ENCODE results near the gene ABCF3.

DNA sequence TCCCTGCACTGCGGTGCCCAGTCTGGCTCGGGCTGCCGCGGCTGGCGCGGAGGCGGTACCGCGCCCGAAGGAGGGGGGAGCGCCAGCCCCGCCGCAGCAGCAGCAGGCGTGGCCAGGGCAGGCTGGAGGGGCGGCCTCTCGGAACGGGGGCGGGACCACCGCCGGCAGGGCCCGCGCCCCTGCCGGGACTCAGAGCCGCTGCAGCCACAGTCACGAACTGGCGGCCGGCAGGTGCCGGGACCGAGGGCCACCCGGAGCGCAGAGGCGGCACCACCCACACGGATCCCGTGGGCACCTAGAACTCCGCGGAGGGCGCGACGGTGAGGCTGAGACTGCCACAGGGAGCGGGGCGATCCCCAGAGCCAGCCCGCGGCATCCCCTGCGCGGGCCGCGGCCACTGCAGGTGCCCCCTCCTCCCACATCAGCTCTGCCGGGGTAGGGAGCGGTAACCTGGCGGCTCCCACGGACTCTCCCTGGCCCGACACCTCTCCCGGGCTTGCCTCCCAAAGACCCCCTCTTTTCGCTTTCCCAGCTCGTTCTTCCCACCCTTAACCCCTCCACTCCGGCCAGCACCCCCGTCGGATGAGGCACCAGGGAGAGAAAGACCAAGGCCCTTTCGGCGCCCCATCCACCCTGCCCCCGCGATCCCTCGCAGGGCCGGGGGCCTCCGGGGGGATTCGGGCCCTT lies 43.5 kb downstream of the ABCF3 start, which contains the start of gene VWA5B2:
- TF ChIP-seq, protein P1, sequence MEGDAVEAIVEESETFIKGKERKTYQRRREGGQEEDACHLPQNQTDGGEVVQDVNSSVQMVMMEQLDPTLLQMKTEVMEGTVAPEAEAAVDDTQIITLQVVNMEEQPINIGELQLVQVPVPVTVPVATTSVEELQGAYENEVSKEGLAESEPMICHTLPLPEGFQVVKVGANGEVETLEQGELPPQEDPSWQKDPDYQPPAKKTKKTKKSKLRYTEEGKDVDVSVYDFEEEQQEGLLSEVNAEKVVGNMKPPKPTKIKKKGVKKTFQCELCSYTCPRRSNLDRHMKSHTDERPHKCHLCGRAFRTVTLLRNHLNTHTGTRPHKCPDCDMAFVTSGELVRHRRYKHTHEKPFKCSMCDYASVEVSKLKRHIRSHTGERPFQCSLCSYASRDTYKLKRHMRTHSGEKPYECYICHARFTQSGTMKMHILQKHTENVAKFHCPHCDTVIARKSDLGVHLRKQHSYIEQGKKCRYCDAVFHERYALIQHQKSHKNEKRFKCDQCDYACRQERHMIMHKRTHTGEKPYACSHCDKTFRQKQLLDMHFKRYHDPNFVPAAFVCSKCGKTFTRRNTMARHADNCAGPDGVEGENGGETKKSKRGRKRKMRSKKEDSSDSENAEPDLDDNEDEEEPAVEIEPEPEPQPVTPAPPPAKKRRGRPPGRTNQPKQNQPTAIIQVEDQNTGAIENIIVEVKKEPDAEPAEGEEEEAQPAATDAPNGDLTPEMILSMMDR (IDR thresholded peaks at IDR 0.05) = peak in 2 of 4 experiments; percentile 42 to 54
- TF ChIP-seq POLR2AphosphoS5 (IDR thresholded peaks at IDR 0.05) = no peak

All from prostate gland (tissue), 2 donors.